M059J (cell line): ENCODE measurements around the gene TK2. TPM values are rescaled to one million over a fixed set of nuclear protein-coding genes. Genes with fewer than 3 reads are reported as not detected.
"Not testable (repeated sequence)": the region's sequence is repeated elsewhere in the genome, so short reads cannot be mapped to it uniquely, and the experiment has no call there.

Experiments
- DNase-seq: peaks from one replicate; pipeline ENCODE4 v3.0.0-alpha.2; 2012; ENCODE audit warnings: low read depth
- total RNA-seq: library from RNA; depleted of rRNA; stranded (reverse); fragments of >200 nt; shearing (Covaris generic); gene quantifications from 2 replicates; pipeline ENCODE4 v1.2.3, GENCODE V29; 2014

TK2 gene
- total RNA-seq, 1 experiment from 2014 or later = 25.2 TPM

DNA sequence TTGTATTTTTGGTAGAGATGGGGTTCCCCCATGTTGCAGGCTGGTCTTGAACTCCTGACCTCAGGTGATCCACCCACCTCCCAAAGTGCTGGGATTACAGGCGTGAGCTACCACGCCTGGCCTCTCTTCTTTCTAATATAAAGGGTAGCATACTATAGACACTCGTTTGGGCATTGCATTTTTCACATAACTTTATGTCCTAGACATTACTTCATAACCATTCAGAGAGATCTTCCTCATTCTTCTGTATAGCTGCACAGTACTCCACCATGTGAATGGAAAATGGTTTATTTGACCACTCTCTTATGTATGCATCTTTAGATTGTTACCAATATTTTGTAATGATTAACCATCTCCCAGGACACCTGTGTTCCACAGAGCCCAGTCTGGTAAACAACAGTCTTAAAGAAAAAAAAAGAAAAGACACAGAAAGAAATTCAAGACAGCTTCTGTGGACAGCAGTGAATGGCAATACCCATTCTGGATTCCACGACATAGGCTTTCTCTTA, 42.1 kb downstream of the TK2 start:
- DNase-seq = no peak

DNA sequence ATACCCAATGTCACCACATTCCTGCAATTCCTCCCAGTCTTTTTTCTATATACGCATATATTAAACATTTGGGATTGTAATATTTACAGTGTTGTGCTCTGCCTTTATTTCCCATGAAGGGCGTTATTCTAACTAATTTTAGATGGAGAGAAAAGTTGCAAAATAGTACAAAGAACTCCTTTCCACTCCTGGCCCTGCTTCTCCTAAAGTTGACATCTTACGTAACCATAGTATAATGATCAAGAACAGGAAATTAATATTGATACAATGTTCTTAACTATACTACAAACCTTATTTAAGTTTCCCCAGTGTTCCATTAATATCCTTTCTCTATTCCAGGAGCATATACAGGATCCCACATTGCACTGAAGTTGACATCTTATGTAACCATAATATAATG, 46.3 kb downstream of the TK2 start:
- DNase-seq = no peak

DNA sequence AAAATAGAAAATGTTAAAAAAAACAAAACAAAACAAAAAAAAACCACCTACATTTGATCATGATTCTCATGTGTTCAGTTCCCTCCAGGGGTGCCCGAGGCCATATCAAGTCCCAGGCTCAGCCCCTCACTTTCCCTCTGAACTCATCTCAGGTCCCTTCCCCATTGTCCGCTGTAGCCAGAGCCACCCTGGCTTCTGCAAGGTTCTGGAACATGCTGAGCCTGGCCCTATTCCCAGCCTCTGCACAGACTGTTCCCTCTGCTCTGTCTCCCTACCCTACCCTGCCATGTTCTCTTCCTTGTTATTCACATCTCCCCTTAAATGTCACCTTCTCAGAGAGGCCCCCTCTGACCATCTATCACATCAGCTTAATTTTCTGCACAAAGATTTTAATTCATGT, 46.9 kb downstream of the TK2 start:
- no peak for DNase-seq

DNA sequence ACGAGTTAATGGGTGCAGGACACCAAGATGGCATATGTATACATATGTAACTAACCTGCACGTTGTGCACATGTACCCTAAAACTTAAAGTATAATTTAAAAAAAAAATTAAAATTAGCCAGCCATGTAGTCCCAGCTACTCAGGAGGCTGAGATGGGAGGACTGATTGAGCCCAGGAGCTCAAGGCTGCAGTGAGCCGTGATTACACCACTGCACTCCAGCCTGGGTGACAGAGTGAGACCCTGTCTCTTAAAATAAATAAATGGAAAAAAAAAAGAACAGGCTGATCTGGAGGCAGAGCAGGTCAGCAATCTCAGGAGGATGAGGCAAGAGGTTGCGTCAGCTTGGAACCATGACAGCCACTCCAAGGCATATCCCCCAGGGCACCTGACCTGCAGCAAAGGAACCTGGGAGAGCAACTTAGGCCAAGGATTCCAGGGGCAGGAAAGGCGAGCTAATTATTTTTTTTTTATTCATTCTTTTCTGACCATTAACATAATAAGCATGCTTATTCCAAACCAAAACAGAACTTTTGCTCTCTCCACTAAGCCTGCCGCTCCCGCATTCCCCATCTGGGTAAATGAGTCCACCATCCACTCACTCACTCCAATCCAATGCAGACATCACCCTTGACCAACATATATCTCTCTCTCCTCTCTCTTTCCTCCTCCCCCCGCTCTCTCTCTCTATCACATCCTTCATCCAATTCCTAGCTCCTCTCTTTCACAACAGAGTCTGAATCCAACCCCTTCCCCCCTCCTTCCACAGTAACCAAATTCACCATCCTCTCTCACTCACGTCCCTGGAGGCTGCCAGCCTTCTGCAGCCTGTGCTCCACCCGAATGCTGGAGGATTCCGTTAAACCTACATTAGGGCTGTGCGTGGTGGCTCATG, 47.7 kb downstream of the TK2 start:
- DNase-seq = no peak

DNA sequence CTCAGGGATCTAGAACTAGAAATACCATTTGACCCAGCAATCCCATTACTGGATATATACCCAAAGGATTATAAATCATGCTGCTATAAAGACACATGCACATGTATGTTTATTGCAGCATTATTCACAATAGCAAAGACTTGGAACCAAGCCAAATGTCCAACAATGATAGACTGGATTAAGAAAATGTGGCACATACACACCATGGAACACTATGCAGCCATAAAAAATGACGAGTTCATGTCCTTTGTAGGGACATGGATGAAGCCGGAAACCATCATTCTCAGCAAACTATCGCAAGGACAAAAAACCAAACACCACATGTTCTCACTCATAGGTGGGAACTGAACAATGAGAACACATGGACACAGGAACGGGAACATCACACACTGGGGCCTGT, 48.4 kb downstream of the TK2 start:
- not testable (repeated sequence) for DNase-seq

DNA sequence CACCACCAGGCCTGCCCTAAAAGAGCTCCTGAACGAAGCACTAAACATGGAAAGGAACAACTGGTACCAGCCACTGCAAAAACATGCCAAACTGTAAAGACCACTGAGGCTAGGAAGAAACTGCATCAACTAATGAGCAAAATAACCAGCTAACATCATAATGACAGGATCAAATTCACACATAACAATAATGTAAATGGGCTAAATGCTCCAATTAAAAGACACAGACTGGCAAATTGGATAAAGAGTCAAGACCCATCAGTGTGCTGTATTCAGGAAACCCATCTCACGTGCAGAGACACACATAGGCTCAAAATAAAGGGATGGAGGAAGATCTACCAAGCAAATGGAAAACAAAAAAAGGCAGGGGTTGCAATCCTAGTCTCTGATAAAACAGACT, 52.0 kb downstream of the TK2 start:
- DNase-seq = not testable (repeated sequence)

DNA sequence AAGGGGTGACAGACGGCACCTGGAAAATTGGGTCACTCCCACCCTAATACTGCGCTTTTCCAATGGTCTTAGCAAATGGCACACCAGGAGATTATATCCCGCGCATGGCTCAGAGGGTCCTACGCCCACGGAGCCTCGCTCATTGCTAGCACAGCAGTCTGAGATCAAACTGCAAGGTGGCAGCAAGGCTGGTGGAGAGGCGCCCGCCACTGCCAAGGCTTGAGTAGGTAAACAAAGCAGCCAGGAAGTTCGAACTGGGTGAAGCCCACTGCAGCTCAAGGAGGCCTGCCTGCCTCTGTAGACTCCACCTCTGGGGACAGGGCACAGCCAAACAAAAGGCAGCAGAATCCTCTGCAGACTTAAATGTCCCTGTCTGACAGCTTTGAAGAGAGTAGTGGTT, 53.7 kb downstream of the TK2 start:
- DNase-seq = not testable (repeated sequence)

DNA sequence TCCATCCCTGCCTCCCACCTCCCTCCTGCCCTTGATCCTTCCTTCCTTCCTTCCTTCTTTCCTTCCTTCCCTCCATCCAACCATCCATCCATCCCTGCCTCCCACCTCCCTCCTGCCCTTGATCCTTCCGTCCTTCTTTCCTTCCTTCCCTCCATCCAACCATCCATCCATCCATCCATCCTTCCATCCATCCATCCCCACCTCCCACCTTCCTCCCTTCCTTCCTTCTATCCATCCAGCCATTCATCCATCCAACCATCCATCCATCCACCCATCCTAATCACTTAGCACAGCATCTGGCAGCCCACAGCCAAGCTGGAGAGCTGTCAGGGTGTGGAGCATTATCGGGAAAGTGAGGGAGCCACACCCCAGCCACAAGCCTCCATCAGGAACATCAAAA, 54.5 kb downstream of the TK2 start:
- DNase-seq = no peak

DNA sequence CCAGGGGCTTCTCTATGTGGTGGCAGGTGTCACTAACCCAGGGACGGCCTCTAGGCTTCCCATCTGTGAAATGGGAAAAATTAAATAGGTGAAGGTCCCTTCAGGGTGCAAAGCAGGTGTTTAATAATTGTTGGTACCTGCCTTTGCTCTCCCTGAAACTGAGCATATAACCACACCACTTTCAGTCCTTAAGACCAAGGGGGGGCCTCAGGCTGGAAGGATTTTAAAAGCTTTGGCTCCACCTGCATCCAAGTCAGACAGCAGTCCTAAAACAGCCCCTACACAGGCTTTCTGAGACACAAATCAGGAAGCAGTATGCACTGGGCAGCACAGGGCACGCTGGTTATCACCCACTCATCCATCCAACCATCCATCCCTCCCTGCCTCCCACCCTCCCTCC, 55.0 kb downstream of the TK2 start:
- no peak for DNase-seq

DNA sequence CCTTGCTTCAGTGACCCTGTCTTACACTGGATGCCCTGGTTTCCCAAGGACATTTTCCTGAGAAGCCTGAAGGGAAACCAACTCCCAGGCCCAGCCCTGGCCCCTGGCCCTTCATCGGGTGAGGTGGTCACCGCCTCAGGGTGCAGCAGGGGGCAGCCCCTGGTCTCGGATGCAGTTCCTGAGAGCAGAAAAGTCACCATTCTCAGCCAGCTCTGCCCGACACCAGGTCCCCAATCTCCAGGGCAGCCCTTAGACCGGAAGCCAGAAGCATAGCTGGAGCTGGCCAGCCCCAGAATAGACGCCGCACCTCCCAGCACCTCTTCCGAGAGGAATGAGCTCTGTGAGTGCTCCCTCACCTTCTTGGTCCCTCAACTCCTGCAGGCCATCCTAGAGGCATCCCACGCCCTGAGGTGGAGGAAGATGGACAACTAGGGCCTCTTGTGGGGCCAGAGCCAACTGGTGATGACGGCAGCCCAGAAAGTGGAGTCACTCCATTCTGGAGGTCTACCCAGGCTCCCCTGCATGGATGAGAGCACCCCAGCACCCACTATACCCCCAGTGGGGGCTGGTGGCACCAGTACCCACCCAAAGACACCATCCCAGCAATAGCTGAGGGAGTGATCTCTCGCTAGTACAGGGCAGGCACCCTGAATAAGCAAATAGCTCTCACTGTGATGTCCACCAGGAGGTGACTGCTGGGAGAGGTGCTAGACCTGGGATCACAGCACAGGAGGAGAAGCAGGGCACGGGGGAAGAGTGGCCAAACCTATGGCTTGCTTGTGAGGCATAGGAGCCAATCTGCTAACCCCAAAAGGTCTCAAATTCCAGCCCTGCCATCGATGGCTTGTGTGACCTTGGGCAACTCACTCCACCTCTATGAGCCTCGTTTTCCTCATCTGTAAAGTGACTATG, 56.2 kb downstream of the TK2 start:
- no peak for DNase-seq

DNA sequence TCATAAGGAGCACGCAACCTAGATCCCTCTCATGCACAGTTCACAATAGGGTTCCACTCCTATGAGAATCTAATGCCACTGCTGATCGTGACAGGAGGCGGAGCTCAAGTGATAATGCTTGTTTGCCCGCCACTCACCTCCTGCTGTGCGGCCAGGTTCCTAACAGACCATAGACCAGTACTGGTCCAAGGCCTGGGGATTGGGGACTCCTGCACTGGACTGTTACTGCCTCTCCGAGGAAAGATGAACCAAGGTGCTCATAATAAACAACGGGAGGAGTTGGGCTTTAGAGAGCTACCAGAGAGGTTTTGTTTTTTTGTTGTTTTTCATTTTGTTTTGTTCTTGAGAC, 58.2 kb downstream of the TK2 start:
- DNase-seq = no peak

DNA sequence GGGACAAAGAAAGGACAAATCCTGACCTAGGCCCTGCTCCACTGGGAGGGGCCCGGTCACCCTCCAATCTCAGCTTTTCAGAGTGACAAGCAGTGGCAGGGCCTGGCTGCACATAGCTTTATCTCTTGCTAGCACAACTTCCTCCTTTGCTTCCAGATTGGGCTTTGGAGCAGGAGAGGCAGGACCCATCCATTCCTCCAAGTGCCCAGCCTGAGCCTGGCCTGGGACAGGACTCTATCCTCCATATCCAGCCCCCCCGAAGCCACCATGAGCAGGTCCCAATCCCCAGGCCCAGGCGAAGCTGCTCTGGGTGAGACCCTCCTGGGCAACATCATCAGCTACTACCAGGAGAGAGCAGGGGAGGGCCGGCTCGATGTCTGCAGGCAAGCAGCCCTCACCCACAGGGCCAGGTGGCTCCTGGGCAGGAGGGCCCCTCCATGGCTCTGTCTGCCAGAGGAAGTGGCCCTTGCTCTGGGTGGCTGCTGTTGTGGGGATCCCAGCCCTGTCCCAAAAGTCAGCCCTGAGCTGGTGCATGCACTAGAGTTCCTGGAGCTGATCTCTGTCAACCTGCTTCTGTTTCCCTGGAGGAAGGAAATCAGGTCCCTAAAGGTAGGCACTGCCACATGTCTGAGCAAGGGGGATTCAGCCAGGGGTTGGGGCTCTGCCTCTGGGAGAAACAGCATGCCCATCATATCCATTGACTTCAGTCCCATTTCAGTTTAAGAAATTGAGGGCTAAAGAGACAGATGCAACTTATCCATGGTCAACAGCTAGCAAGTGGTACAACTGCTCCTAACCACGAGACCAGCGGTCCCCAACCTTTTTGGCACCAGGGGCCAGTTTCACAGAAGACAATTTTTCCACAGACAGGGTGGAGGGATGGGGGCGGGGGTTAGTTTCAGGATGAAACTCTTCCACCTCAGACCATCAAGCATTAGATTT, 58.9 kb downstream of the TK2 start:
- no peak for DNase-seq

DNA sequence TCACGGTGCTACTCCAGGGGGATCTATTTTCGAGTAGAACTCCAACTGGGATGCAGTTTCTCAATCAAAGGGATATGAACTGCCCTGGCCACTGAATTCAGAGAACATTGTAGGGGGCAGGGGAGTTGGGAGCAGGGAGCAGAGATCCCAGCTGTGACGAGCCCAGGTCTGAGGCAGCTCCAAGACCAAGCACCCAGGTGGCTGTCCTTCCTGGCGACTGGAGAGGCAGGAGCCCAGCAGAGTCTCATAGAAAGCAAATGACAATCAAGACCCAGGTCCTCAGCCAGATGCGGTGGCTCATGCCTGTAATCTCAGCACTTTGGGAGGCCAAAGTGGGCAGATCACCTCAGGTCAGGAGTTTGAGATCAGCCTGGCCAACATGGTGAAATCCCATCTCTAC, 60.1 kb downstream of the TK2 start:
- DNase-seq = no peak

DNA sequence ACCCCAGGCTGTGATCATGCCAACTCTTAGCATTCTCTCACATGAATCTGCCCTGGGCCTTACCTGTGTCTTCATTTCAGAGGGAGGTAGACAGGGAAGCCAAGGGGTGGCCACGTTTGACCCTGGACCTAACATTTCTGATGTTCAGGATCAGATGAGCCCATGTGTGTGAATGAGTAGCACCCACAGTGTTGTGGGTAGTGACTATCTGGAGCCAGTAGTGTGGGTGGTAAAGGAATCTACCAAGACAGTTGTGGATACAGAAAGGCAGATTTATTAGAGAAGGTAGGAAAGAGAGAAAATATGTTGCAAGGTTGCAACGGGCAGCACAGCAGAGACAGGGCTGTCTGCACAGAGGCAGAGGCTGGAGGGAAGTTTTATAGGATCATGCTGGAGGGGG, 60.5 kb downstream of the TK2 start:
- DNase-seq = no peak

DNA sequence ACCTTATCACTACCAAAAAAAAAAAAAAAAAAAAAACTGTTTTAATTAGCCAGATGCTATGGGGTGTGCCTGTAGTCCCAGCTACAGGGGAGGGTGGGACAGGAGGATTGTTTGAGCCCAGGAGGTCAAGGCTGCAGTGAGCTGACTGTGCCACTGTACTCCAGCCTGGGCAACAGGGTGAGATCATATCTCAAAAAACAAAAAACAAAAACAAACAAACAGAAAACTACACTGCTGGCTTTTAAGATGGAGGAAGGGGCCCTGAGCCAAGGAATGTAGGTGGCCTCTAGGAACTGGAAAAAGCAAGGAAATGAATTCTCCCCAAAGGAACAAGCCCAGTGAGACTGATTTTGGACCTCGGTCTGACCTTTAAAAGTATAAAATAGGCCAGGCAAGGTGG, 61.4 kb downstream of the TK2 start:
- no peak for DNase-seq

DNA sequence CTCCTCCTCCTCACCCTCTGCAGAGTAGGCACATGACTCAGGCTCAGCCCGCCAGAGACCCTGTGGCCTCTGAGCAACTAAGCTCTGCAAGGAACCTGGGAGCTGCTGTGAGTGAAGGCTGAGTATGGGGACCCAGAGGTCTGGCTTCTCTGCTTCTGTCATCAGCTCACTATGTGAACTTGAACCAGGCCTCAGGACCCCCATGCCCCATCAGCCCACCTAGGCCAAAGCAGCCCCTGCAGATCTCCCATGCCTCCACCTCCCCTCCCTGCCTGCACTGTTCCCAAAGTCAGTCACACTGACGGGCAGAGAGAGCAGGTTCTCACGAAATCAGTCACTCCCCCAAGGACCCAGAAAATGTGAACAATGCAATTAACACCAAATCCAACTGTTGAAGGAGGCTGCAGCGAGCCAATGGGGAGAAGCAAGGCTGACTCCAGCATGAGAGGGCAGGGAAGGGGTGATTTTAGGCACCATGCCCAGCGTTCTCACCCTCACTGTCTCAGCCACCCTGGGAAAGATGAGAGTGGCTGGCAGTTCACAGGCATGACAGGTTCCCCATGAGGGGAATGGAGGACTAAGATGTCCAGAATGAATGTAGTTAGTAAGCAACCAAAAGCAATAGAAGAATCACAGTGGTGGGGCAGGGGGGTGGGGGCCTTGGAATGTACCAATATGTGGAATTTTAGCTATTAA, 62.2 kb downstream of the TK2 start:
- no peak for DNase-seq

DNA sequence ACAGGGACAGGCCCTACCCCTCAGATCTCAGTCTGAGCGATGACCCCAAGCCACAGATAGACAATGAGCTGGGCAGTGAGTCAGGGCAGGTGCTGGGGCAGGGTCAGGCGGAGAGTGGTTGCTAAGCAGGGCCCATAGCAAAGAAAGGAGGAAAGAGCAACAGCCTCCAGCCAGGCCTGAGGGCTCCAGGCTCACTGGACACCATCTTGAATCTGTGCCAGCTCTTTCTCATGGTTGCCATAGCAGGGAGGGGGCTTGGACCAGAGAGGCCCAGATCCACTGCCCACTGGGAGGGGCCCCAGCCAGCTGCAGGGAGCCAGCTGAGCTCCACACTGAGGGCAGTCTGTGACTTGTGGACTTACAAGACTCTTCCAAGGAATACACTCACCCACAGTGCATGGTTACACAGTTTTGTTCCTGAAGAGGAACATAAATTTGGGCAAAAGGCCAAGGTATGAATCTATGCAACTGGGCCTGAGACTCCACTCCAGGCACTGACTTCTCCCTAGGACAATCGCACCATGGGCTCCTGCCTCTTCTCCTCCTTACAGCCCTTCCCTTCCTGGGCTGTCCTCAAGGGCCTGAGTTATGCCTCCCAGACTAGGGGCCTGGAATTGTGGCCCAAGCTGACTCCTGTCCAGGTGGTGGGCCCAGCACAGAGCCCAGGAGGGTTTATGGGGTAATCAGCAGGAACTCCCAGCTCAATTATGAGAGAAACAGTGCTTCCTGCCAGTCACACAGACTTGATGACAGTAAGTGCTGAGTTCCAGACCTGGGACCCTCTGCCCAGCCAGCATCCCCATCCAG, 62.9 kb downstream of the TK2 start:
- peak; percentile 87 for DNase-seq

DNA sequence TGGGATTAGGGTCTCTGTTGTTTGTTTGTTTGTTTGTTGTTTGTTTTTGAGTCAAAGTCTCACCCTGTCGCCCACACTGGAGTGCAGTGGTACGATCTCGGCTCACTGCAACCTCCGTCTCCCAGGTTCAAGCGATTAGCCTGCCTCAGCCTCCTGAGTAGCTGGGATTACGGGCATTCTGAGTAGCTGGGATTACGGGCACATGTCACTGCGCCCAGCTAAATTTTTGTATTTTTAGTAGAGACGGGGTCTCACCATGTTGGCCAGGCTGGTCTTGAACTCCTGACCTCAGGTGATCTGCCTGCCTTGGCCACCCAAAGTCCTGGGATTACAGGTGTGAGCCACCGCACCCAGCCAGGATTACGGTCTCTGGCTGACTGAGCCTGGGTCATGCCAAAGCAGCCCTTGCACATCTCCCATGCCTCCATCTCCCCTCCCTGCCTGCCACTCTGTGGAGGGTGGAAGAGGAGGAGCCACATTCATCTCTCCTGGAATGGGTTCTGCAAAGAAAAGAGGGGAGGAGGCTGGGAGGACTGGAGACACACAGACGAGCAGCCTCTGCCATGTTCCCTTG, 63.6 kb downstream of the TK2 start:
- no peak for DNase-seq

DNA sequence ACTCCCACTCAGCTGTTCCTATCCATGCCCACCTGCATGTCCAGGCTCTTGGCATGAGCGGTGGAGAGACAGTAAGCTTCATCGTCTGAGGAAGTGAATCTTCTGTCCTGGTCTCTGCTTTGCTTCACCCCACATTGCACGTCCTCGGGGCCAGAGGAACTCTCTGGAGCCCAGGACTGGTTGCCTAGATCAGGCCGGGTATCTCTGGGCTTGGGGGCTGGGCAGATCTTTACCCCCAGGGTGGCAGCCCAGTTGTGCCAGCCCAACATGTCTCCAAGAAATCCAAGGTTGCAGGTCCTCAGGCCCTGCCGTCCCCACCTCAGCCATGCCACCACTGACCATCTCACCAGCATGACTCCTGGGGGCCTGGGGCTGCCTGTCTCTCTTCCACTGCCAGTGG, 64.5 kb downstream of the TK2 start:
- DNase-seq = no peak
